Right lobe of liver (tissue), 4 donors: ENCODE measurements around the gene TRMO.

Experiments used
- CTCF ChIP-seq, 4 donors: fragments of 200-600 bp in 3 of 4; fragments of 450-650 bp in 1 of 4; IDR thresholded peaks; one replicate each; pipeline versions ENCODE4 v1.5.1 to v1.8.0; 2016 to 2022; ENCODE audit warnings: antibody characterized with exemption in 4 of 4, mild to moderate bottlenecking in 2 of 4
- POLR2A ChIP-seq: fragments of 450-650 bp; IDR thresholded peaks from one replicate; pipeline ENCODE4 v1.6.1; 2017; ENCODE audit warnings: antibody characterized with exemption, mild to moderate bottlenecking
- donor health status: DM: no; HTN: no; CAD: no.
- donor health status: DM: no; HTN: no; CAD: no.
- donor health status: DM: no; HTN: yes; CAD: no.

GRCh38 chr9:97940233-97940632, 17.9 kb upstream of the TRMO start:
- no peak for TF ChIP-seq CTCF (IDR thresholded peaks at IDR 0.05)
- TF ChIP-seq POLR2A, result no peak
